HepG2 (cell line): ENCODE results near the gene RABGAP1L. TPM values are rescaled to one million over a fixed set of nuclear protein-coding genes. Genes with fewer than 3 reads are reported as not detected.

ENCODE experiments used
- ARNT2 ChIP-seq: sonication (generic); formaldehyde crosslinking; IDR thresholded peaks from 2 replicates; pipeline ENCODE4 v1.8.0; 2022; ENCODE audit warnings: mild to moderate bottlenecking, low read depth, missing genetic modification reagents, moderate library complexity
- DDIT3 ChIP-seq: sonication (generic); formaldehyde crosslinking; IDR thresholded peaks from 2 replicates; pipeline ENCODE4 v1.4.0; 2020; ENCODE audit warnings: mild to moderate bottlenecking, missing genetic modification reagents
- EP300 ChIP-seq, 3 experiments: sonication (generic) in 1 of 3; formaldehyde crosslinking in 1 of 3; IDR thresholded peaks; 2 replicates each; pipeline versions ENCODE4 v1.5.1 to v1.6.1; 2011 to 2020; ENCODE audit warnings: low read depth in 2 of 3, low read length in 2 of 3, borderline replicate concordance in 1 of 3, improper control_type of control experiment in 1 of 3, mild to moderate bottlenecking in 1 of 3, missing genetic modification reagents in 1 of 3, moderate library complexity in 1 of 3
- FOXK2 ChIP-seq: fragments of 450-650 bp; IDR thresholded peaks from 2 replicates; pipeline ENCODE4 v1.6.1; 2016
- GATAD1 ChIP-seq: IDR thresholded peaks from 2 replicates; pipeline ENCODE4 v1.6.1; 2016; ENCODE audit warnings: missing genetic modification reagents, missing compliant biosample characterization
- MAF1 ChIP-seq: sonication (generic); formaldehyde crosslinking; IDR thresholded peaks from 2 replicates; pipeline ENCODE4 v1.5.0; 2020; ENCODE audit warnings: missing genetic modification reagents, borderline replicate concordance
- MIER2 ChIP-seq: IDR thresholded peaks from 2 replicates; pipeline ENCODE4 v1.6.1; 2016; ENCODE audit warnings: missing biosample characterization, missing genetic modification reagents
- NFYB ChIP-seq: sonication (generic); formaldehyde crosslinking; IDR thresholded peaks from 2 replicates; pipeline ENCODE4 v1.4.0; 2020; ENCODE audit warnings: missing genetic modification reagents
- NR2C2 ChIP-seq: sonication (generic); formaldehyde crosslinking; IDR thresholded peaks from 2 replicates; pipeline ENCODE4 v1.4.0; 2020; ENCODE audit warnings: missing genetic modification reagents, mild to moderate bottlenecking, moderate library complexity, borderline replicate concordance
- PHF5A ChIP-seq: IDR thresholded peaks from one replicate; pipeline ENCODE4 v1.6.1; 2018; ENCODE audit warnings: low read depth, missing genetic modification reagents; ENCODE audit not compliant: unreplicated experiment
- POGZ ChIP-seq: sonication (generic); formaldehyde crosslinking; IDR thresholded peaks from 2 replicates; pipeline ENCODE4 v1.4.0; 2020; ENCODE audit warnings: mild to moderate bottlenecking, missing genetic modification reagents
- TAF1 ChIP-seq: sonication (generic); formaldehyde crosslinking; IDR thresholded peaks from 2 replicates; pipeline ENCODE4 v1.4.0; 2020; ENCODE audit warnings: missing genetic modification reagents
- ZFAT ChIP-seq: sonication (generic); formaldehyde crosslinking; conservative IDR thresholded peaks from 2 replicates; pipeline ENCODE4 v1.8.1; 2023; ENCODE audit warnings: missing genetic modification reagents, inconsistent platforms
- ZMYM4 ChIP-seq: sonication (generic); formaldehyde crosslinking; IDR thresholded peaks from 2 replicates; pipeline ENCODE4 v1.8.1; 2023; ENCODE audit warnings: mild to moderate bottlenecking, missing genetic modification reagents
- ZNF441 ChIP-seq: sonication (generic); formaldehyde crosslinking; IDR thresholded peaks from 2 replicates; pipeline ENCODE4 v1.7.0; 2021; ENCODE audit warnings: missing genetic modification reagents, borderline replicate concordance
- ZNF687 ChIP-seq: sonication (generic); formaldehyde crosslinking; IDR thresholded peaks from 2 replicates; pipeline ENCODE4 v1.5.1; 2020; ENCODE audit warnings: mild to moderate bottlenecking, missing genetic modification reagents, moderate library complexity
- ZNF781 ChIP-seq: sonication (generic); formaldehyde crosslinking; IDR thresholded peaks from 2 replicates; pipeline ENCODE4 v1.5.1; 2020; ENCODE audit warnings: borderline replicate concordance, mild to moderate bottlenecking, missing genetic modification reagents; ENCODE audit errors: not compliant biosample characterization
- polyA plus RNA-seq, 8 experiments: library from polyadenylated mRNA; depleted of rRNA in 3 of 8; stranded (reverse) in 7 of 8; unstranded in 1 of 8; fragments of >200 nt; fragmentation: Illumina TruSeq in 4 of 8; extraction: Trizol in 4 of 8; gene quantifications; 2 replicates each; pipeline versions ENCODE4 v1.2.1 to v1.2.3, GENCODE V29; 2011 to 2016; ENCODE audit warnings: low read depth in 4 of 8, missing spikeins in 1 of 8, mixed read lengths in 1 of 8; ENCODE audit not compliant: insufficient read depth in 1 of 8
- total RNA-seq, 5 experiments: library from RNA; depleted of rRNA; stranded (reverse); fragments of >200 nt; fragmentation: Illumina TruSeq; extraction: Trizol; gene quantifications; 2 replicates each; pipeline ENCODE4 v1.2.3, GENCODE V29; 2016; ENCODE audit warnings: low read depth in 1 of 5
- TF ChIP-seq, protein P1 (sequence below): sonication (generic); formaldehyde crosslinking; IDR thresholded peaks from 2 replicates; pipeline ENCODE4 v1.4.0; 2020; ENCODE audit warnings: missing genetic modification reagents, borderline replicate concordance
- TF ChIP-seq, protein P2 (sequence below): sonication (generic); formaldehyde crosslinking; IDR thresholded peaks from 2 replicates; pipeline ENCODE4 v1.5.1; 2020; ENCODE audit warnings: mild to moderate bottlenecking, missing genetic modification reagents, moderate library complexity

RABGAP1L gene
- total and polyA plus RNA-seq, 2 of the 13 experiments (the other 11 are each of a cell fraction or from before 2014, with no cell fraction given): 7.9 to 22.6 TPM

- TF ChIP-seq, protein P1, sequence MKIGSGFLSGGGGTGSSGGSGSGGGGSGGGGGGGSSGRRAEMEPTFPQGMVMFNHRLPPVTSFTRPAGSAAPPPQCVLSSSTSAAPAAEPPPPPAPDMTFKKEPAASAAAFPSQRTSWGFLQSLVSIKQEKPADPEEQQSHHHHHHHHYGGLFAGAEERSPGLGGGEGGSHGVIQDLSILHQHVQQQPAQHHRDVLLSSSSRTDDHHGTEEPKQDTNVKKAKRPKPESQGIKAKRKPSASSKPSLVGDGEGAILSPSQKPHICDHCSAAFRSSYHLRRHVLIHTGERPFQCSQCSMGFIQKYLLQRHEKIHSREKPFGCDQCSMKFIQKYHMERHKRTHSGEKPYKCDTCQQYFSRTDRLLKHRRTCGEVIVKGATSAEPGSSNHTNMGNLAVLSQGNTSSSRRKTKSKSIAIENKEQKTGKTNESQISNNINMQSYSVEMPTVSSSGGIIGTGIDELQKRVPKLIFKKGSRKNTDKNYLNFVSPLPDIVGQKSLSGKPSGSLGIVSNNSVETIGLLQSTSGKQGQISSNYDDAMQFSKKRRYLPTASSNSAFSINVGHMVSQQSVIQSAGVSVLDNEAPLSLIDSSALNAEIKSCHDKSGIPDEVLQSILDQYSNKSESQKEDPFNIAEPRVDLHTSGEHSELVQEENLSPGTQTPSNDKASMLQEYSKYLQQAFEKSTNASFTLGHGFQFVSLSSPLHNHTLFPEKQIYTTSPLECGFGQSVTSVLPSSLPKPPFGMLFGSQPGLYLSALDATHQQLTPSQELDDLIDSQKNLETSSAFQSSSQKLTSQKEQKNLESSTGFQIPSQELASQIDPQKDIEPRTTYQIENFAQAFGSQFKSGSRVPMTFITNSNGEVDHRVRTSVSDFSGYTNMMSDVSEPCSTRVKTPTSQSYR (CRISPR knock-in tag): peak; percentile 68; the same call in 1 of the 2 replicates
- TF ChIP-seq EP300 (IDR thresholded peaks at IDR 0.05; ENCODE audit: low read depth in 2 of 2, low read length in 2 of 2) (no peak), EP300 (CRISPR knock-in tag; IDR thresholded peaks at IDR 0.05; ENCODE audit: borderline replicate concordance) (no peak), FOXK2 (no peak), ZNF441 (CRISPR knock-in tag) (no peak), DDIT3 (CRISPR knock-in tag) (no peak), ZMYM4 (CRISPR knock-in tag) (0 out of 2 replicates have a peak, but pooled peaks have one; percentile 46), ZFAT (CRISPR knock-in tag) (no peak), MAF1 (CRISPR knock-in tag) (no peak), TAF1 (CRISPR knock-in tag) (no peak), ARNT2 (CRISPR knock-in tag) (no peak), NFYB (CRISPR knock-in tag) (no peak), MIER2 (no peak), ZNF687 (CRISPR knock-in tag) (0 out of 2 replicates have a peak, but pooled peaks have one; percentile 9), GATAD1 (CRISPR knock-in tag) (no peak), PHF5A (CRISPR knock-in tag) (no peak), ZNF781 (CRISPR knock-in tag) (no peak), NR2C2 (CRISPR knock-in tag) (no peak), POGZ (CRISPR knock-in tag) (peak; percentile 40; the same call in 1 of the 2 replicates)
- TF ChIP-seq, protein P2, sequence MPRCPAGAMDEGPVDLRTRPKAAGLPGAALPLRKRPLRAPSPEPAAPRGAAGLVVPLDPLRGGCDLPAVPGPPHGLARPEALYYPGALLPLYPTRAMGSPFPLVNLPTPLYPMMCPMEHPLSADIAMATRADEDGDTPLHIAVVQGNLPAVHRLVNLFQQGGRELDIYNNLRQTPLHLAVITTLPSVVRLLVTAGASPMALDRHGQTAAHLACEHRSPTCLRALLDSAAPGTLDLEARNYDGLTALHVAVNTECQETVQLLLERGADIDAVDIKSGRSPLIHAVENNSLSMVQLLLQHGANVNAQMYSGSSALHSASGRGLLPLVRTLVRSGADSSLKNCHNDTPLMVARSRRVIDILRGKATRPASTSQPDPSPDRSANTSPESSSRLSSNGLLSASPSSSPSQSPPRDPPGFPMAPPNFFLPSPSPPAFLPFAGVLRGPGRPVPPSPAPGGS (CRISPR knock-in tag): no peak
These were observed 493.4 kb downstream of the RABGAP1L start (continued) for GRCh38 chr1:174652569-174653280.
